Dermis blood vessel endothelial cell (primary cell): ENCODE data around the gene VPS33B. TPM values are rescaled to one million over a fixed set of nuclear protein-coding genes. Genes with fewer than 3 reads are reported as not detected.
"Not testable (repeated sequence)": the region's sequence is repeated elsewhere in the genome, so short reads cannot be mapped to it uniquely, and the experiment has no call there.

Experiments
- DNase-seq: peaks from one replicate; pipeline ENCODE4 v3.0.0; 2010
- total RNA-seq: library from RNA; depleted of rRNA; stranded (reverse); fragments of >200 nt; gene quantifications from 2 replicates; pipeline ENCODE4 v1.2.3, GENCODE V29; 2014

VPS33B gene
- total RNA-seq: 15.0 and 16.5 TPM in 2 replicates

GRCh38 chr15:91022075-91022831 lies at the start of gene VPS33B:
Gene VPS33B (minus strand): TSS chr15:91022594. CDS start chr15:91022249, 345 bp downstream.
- DNase-seq: peak; percentile 87

- no peak for DNase-seq
Measured at GRCh38 chr15:91072161-91072560, 49.8 kb upstream of the VPS33B start.

- DNase-seq: no peak
Measured at GRCh38 chr15:91070872-91071271, 48.5 kb upstream of the VPS33B start.

- no peak for DNase-seq
Measured at GRCh38 chr15:91068966-91069365, 46.6 kb upstream of the VPS33B start.

GRCh38 chr15:91068436-91068835 lies 46.0 kb upstream of the VPS33B start:
- DNase-seq: no peak

- DNase-seq: no peak
Measured at GRCh38 chr15:91067036-91067435, 44.6 kb upstream of the VPS33B start.

- no peak for DNase-seq
Measured at GRCh38 chr15:91065505-91065904, 43.1 kb upstream of the VPS33B start.

GRCh38 chr15:91061997-91062396 lies 39.6 kb upstream of the VPS33B start:
- DNase-seq: no peak

GRCh38 chr15:91061230-91061629 lies 38.8 kb upstream of the VPS33B start:
- no peak for DNase-seq

- DNase-seq: peak; percentile 77
Measured at GRCh38 chr15:91055548-91056331, 33.3 kb upstream of the VPS33B start.

- no peak for DNase-seq
Measured at GRCh38 chr15:91054816-91055215, 32.4 kb upstream of the VPS33B start.

GRCh38 chr15:91051248-91051647 lies 28.9 kb upstream of the VPS33B start:
- no peak for DNase-seq

- no peak for DNase-seq
Measured at GRCh38 chr15:91050128-91050455, 27.7 kb upstream of the VPS33B start.

- DNase-seq: peak; percentile 73
Measured at GRCh38 chr15:91049378-91050127, 27.2 kb upstream of the VPS33B start.

GRCh38 chr15:91047545-91048199 lies 25.3 kb upstream of the VPS33B start:
- DNase-seq: no peak

- not testable (repeated sequence) for DNase-seq
Measured at GRCh38 chr15:91046056-91046455, 23.7 kb upstream of the VPS33B start.

- no peak for DNase-seq
Measured at GRCh38 chr15:91045065-91045464, 22.7 kb upstream of the VPS33B start.

- no peak for DNase-seq
Measured at GRCh38 chr15:91043202-91043874, 20.9 kb upstream of the VPS33B start.

- DNase-seq: no peak
Measured at GRCh38 chr15:91040856-91041255, 18.5 kb upstream of the VPS33B start.

GRCh38 chr15:91039996-91040395 lies 17.6 kb upstream of the VPS33B start:
- no peak for DNase-seq

GRCh38 chr15:91032919-91033803 lies 10.8 kb upstream of the VPS33B start:
- peak; percentile 59 for DNase-seq
